GM19023 (cell line): Measurements from ENCODE around the gene SMARCC1.

Experiments
- ATAC-seq: cut with Tn5 transposase; IDR thresholded peaks from one replicate; pipeline ENCODE4 v1.9.1; 2021; ENCODE audit warnings: mild to moderate bottlenecking, moderate library complexity; ENCODE audit not compliant: unreplicated experiment

SMARCC1 gene

DNA sequence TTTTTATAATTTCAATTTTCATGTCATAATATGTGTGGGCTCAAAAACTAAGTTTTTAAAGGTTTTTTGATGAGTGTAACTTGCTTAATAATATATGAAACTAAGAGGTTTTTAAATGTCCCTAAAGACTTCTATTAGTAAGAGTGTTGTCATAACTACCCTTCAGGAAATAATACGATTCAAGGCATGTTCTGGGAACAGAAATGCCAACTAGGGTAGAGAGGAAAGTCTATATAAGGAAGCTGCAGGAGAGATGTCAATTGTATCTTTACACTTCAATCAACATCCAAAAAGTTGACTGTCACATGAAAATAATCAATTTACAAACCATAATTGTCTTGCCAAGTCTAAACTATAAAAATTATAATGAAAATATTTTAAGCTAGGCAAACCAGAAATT is 76.3 kb downstream of the SMARCC1 start:
- no peak for ATAC-seq

DNA sequence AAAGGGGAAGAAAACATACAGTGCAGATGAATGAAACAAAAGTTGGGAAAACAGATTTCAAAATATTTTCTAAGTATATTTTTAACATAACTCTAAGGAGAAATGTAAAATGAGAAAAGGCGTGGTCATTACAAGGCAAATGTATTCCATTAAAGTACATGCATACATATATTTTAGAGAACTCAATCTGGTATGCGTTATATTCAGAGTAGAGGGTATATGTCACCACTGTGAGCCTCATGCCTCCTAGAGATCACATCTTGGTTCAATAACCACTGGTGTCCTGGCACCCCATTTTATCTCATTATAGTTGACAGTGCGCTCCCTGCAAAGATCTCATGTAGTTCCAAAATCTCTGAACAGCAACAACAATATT is 77.5 kb downstream of the SMARCC1 start:
- no peak for ATAC-seq

DNA sequence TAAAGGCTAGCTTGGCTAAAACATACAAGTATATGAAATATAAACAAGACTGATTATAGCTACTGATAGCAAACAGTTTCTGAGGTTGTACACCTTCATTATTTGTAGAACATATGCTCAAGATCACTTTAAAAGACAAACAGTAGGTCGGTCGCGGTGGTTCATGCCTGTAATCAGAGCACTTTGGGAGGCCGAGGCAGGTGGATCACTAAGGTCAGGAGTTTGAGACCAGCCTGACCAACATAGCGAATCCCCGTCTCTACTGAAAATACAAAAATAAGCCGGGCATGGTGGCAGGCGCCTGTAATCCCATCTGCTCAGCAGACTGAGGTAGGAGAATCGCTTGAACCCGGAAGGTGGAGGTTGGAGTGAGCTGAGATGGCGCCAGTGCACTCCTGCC is 80.3 kb downstream of the SMARCC1 start:
- no peak for ATAC-seq

DNA sequence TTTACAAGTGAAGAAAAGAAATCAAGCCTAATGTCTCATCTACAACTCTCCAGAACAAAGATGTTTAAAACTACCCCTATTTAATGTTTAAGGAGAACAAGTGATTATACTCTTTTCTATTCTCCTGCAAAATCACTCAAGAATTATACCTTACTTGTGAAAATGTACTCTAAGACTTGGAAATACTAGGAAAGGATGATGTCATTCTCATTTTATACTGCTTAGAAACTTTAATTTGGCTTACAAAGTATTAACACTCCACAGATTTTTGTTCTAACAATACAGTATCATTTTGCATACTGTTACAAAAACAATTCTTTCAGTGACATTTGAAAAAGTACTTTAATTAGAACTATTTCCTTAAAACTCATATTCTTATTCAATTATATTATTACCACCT is 89.5 kb downstream of the SMARCC1 start:
- ATAC-seq: no peak

DNA sequence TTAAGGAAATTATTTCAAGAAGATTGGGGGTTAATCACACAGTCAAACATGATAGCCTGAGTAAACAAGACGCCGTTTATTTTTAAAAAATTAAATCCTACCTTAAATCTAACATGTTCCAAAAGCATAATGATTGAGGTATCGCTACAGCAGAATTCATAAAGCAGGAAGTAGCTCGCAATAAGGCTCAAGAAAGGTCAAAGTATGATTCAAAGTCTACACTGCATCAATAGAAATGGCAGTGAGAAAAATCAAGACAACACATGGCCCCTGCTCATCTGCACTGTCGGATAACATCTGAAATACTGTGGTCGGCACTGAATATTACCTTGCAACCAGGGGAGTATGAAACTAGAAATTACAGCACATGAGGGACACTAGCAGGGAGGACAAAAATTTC is 93.2 kb downstream of the SMARCC1 start:
- no peak for ATAC-seq

DNA sequence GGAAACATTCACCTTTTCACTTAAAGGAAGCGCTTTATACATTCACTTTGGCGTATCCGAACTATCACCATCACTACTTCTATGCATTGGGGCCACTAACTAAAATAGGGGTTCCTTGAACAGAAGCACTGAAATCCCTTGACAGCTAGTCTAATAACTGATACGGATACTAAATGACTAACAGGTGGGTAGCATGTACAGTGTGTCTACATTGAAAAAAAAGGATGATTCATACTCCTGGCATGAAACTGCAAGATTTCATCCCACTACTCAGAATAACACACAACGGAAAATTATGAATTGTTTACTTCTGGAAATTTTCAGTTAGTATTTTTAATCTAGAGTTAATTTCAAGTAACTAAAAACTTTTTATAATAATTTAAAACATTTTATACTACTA is 96.7 kb downstream of the SMARCC1 start:
- no peak for ATAC-seq

DNA sequence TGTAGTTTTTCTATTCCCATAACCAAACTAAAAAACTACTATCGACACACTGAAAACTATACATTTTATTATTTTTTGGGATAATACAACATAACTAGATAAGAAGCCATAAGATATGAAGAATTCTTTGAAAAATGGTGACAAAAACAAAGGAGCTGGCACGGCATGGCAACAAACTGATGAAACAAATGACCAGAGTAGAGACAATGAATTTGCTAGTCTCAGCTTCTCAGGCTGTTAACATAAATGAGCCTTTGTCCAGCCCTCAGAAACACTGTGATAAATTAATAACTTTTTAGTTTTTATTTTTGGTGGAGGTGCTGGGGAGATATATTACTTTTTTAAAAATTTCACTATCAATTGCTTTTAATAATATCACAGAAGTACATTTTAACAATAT is 100.7 kb downstream of the SMARCC1 start:
- ATAC-seq: no peak

DNA sequence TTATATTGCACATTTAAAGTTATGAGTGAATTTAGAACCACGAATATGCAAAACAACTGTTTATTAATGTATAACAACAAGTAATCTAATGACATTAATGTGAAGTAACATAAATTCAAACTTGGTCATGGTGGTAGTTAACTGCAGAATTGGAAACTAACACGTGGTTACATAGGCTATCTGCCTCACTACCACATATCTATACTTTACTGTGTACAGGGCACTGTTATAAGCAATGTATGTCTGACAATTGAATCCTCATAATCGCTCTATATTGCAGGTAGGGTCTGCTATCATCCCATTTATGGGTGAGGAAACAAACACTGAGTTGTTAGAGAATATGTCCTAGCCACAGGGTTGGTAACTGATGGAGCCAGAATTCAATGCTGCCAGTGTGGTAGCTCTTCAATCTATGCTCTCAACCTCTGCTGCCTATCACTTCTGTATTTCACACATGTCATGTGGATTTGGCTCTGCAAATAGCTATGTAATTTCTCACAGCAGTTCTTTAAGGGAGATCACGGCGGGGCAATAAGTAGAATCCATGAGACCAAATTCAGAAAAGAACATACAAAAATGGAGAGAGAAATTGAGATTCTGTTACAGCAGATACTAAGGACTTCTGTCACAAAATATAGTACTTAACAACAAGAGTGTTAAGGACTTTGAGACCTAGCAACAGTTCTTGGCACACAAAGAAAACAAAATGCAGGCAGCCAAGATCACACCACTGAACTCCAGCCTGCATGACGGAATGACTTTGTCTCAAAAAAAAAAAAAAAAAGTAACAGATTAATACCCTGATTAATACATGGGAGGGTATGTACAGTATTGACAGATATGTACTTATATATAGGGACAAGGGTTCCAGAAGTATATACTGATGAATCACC is 103.0 kb downstream of the SMARCC1 start:
- no peak for ATAC-seq

DNA sequence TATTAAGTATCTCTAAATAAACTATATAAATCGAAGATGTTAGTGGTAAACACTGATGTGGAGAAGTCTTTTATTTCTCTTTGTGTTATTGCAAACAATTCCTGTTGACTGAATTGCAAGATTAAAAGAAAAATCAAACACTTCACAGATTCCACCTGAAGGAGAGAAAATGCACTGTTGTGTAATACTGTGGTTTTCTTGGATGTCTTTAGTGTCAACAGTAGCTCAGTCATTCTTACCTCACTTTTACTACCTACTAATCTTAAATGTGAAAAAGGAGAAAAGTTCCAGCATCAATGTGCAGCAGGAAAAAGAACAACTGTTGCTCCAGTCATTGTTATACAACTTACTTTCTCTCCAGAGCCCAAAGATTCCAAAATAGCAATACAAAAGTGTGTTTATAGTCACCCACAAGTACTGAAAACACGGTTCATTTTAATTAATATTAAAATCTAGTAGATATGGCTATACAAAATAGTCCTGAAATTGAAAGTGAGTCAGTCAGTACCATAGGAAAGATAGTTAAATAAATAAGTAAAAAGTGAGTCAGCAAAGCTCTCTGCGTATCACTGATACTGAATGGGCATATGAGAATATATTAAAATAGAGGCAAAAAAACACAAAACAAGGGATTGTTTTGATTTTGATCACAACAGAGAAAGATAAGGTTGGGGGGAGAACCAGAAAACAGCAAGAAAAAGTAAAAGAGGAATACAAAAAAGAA is 112.5 kb downstream of the SMARCC1 start:
- no peak for ATAC-seq

DNA sequence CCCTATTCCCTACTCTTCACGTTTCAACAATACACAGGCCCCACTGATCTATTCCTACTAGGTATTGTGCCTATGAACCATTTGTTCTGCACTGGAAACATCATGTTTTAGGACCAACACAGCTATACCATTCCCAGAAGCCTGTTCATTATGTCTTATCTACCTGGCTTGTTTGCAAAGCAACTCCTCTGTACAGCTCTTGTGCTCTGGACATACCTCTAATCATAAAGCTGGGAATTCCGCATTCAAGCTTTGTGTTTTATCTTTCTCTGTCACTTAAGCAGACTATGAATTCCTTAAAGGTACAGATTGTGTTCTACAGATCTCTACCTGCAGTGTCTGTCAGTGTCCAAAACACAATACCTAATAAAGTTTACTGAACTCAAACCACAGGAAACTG is 115.6 kb downstream of the SMARCC1 start:
- ATAC-seq: no peak

DNA sequence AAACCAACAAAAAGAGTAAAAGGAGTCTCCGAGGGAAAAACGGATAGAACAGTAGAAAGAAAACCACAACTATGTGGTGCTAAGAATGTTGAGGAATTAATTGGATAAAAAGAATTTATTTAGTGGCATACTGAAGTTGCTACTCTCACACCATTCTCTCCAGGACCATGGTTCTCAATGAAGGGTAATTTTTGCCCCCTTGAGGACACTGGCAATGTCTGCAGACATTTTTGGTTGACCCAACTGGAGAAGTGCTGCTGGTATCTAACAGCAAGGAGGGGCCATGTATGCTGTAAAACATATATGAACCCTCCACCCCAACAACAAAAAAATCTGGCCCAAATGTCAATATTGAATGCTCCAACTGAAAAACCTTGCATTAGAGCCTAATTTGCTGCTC is 117.2 kb downstream of the SMARCC1 start:
- no peak for ATAC-seq

DNA sequence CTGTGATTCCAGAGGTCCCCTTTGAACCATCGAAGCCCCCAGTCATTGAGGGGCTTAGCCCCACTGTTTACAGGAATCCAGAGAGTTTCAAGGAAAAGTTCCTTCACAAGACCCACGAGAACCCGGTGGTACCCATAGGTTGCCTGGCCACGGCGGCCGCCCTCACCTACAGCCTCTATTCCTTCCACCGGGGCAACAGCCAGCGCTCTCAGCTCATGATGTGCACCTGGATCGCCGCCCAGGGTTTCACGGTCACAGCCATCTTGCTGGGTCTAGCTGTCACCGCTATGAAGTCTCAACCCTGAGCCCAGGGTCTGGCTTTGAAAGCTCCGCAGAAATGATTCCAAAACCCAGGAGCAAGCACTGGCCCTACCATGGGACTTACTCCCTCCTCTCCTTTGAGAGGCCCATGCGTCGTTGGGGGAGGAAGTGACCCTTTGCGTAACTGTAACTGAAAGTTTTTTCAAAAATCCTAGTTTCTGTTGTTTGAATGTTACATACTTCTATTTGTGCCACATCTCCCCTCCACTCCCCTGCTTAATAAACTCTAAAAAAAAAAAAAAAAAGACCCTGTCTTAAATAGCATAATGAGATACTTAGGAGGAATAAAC is 118.0 kb downstream of the SMARCC1 start:
- no peak for ATAC-seq

DNA sequence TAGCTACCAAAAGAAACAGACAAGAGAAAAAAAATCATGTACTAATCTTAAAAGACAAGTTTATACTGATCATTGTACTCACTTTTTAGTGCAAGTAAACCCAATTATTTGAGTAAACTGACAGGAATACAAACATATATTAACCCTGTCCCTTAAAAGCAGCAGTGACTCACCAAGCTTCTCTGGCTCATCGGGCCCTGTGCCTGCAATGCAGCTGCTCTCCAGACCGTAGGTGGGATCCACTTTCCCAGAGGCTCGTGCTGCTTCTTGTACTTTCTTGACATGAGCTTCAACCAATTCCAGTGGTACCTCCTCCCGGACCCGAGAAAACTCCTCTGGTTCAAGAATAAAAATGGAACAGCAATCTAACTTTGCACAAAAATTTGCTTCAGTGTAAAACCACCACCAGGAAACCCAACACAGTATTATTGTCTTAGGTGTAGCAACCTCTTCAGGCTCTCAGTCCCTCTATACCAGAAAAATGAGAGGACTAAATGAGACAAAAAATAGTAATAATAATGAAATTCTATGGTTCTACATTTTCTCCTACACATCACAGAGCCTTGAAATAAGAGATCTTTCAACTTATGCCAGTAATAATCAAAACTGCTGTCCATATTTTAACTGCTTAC is 120.5 kb downstream of the SMARCC1 start:
- no peak for ATAC-seq

DNA sequence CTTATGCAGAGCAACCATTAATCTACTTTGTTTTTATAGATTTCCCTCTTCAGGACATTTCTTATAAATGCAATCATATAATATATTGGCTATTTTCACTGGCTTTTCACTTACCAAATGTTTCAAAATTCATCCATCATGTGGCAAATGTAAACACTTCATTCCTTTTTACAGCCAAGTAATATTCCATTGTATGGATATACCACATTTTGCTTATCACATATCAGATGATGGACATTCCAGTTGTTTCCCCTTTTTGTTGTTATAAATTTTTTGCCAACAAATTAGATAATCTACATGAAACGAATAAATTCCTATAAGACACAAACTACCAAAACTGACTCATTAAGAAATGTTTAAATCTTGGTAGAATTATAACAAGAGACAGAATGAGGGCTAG is 123.2 kb downstream of the SMARCC1 start:
- ATAC-seq: no peak

DNA sequence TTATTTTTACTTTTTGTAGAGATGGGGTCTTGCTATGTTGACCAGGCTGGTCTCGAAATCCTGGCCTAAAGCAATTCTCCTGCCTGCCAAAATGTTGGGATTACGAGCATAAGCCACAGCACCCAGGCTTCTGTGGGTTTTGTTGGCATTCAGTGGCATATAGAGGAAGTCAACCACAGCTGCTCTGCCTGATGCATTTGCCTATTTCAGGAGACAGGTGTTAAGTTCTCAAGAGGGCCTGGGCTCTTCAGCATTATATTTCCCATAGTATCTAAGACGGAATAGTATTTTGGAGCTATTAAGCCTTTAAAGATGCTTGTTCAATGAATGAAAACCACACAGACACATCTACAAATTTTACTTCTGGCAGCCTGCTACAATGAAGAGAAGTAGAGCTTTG is 129.6 kb downstream of the SMARCC1 start:
- ATAC-seq: no peak

DNA sequence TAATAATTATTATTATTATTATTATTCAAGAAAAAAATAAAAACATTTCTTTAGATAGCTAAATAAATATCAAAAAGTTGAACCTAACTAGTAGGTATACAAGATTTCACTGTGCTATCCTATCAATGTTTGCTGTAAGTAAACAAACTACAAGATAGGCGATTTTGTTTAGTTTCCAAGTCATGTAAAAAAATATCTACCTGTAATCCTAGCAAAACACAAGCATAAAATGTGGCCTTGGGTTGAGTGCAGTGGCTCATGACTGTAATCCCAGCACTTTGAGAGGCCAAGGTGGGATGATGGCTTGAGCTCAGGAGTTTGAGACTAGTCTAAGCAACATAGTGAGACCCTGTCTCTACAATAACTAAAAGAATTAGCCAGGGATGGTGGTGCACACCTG is 131.4 kb downstream of the SMARCC1 start:
- ATAC-seq: no peak

DNA sequence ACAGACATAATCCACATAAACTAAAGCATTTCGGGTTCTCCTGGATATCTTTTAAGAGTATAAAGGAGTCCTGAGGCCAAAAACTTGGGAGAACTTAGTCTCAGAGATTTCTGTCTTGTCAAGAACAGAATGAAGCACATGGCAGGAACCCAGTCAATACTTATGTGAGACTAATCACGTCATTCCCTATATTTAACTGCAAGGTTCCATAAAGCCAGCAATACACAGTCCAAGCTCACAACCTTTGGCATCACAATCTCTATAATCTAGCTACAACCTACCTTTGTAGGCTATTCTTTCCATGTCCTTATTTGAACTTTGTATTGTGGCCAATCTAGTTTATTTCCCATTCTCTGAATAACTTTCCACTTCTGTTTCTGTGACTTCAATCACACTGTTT is 134.1 kb downstream of the SMARCC1 start:
- no peak for ATAC-seq

DNA sequence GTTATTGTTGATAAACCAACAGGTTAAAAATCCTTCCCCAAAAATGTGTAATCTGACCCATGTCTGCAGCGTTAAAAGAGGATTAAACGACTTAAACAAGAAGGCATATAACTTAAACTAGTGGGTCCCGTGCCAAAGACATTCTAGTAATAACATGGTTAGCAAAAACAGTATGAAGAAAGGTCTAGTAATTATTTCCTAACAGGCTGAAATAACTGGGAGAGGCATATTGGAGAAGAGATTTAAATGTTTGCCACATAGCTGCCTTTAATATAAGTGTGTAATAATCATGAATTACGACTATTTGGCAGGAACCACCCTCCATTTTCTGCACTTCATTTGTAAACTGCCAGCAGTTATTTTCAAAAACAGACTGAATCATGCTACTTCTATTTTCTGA is 135.3 kb downstream of the SMARCC1 start:
- no peak for ATAC-seq

DNA sequence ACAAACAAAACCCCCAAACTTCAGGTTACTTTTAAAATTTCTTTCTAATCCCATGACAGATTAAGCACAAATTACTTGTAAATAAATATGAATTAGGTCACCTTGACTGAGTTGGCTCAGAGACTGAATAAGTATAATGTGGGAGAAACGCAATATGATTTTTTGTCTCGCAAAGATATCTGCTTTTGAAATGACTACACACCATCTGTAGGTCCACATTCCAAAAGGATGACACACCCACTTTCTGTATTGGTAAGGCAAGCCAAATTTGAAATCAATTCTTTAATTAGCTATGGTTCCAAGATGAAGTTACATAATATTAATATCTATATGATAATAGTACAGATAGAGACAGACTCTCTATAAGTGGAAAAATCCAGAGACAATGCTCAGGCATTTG is 136.1 kb downstream of the SMARCC1 start:
- ATAC-seq: no peak

DNA sequence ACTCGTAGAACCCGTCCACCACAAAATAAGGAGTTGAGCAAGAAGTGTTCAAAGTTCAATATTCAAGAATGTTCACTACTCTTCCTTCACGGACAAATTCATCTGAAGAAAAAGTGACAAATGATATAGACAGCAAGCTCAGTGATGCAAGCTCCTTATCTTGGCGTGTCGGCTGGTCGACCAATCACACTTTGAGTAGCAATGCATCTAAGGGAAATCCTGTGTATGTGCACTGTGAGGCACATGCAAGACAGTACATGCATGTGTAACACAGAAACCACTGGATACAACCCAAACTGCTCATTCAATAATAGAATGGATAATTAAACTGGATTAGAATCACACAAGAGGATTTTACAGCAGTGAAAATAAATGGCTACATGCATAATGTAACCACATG is 138.6 kb downstream of the SMARCC1 start:
- no peak for ATAC-seq

DNA sequence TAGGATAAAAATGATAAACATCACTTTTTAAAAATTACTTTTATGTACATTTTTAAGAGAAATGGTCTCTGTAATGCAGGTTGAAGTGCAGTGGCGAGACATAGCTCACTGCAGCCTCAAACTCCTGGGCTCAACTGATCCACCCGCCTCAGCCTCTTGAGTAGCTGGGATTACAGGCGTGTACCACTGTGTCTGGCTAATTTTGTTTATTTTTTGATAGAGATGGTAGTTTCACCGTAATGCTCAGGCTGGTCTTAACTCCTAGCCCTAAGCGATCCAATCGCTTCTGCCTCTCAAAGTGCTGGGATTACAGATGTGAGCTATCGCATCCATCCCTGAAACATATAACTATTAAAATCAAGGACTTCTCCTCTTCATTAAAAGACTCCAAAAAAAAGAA is 140.0 kb downstream of the SMARCC1 start:
- ATAC-seq: no peak

DNA sequence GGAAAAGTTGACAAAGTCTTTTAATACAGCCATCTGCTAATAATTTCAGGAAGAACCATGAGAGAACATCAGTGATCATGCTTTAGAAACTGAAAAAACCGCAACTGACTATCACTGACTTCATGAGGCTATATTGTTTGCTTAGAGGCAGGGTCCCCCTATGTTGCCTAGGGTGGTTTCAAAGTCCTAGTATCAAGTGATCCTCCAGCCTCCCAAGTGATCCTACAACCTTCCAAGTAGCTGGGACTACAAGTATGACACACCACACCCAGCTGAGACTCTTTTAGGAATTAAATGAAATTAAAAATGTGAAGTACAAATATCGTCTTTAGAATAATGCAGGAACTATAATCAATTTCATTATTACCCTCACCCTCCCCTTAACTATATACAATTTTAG is 144.8 kb downstream of the SMARCC1 start:
- no peak for ATAC-seq
